A673 (cell line): Measurements from ENCODE around the gene CNPY2.

ENCODE experiments used
- CTCF ChIP-seq: fragments of 300-800, 200-600 bp; sonication (generic); conservative IDR thresholded peaks from 2 replicates; pipeline ENCODE4 v1.5.1; 2017; ENCODE audit warnings: low read depth, mild to moderate bottlenecking, antibody characterized with exemption, low read length, moderate library complexity, mixed read lengths
- EZH2 ChIP-seq: fragments of 200-600 bp; sonication (generic); IDR thresholded peaks from 2 replicates; pipeline ENCODE4 v1.6.1; 2017; ENCODE audit warnings: borderline replicate concordance, low read depth, mild to moderate bottlenecking, mixed read lengths, antibody characterized with exemption, low read length; ENCODE audit not compliant: poor library complexity, severe bottlenecking

- TF ChIP-seq EZH2, result no peak
- peak; percentile 72 for TF ChIP-seq CTCF
Observed at GRCh38 chr12:56333679-56334489, 18.1 kb upstream of the CNPY2 start, which contains the start of gene PAN2.
